K562 (cell line): ENCODE results near the gene FGGY. TPM values are rescaled to one million over a fixed set of nuclear protein-coding genes. Genes with fewer than 3 reads are reported as not detected.

Source experiments
- ATAC-seq: fragments of 200-7000 bp; cut with Tn5 transposase; 3 replicates; pipeline ENCODE4 v1.9.1; 2020; ENCODE audit warnings: moderate library complexity
- BruUV-seq: library from RNA; stranded (reverse); fragments of 400-500 nt; replicated peaks from 2 replicates; lab custom pipeline; 2021; lab: Mats Ljungman, UMichigan
- CTCF ChIA-PET: fragments of 300-600 bp; formaldehyde crosslinking; extraction: SDS; loops from one replicate; lab custom pipeline; 2021; ENCODE audit warnings: low intra/inter-chr PET ratio; lab: Yijun Ruan, JAX
- POLR2A ChIA-PET: fragments of 300-600, 350-650 bp; sonication (Branson Sonifier 250); formaldehyde crosslinking; extraction: SDS; loops from one replicate; lab custom pipeline; 2021; ENCODE audit warnings: antibody characterized with exemption, inconsistent platforms; lab: Yijun Ruan, JAX
- DNase-seq, 4 experiments: peaks; one replicate each; pipeline versions ENCODE4 v3.0.0 to v3.0.0-alpha.2; 2011 to 2018; ENCODE audit warnings: low spot score in 3 of 4, mixed read lengths in 3 of 4; ENCODE audit errors: extremely low read depth in 1 of 4
- FAIRE-seq: peaks from 2 replicates; lab custom pipeline; 2011; peaks lifted over from hg19 to GRCh38; lab: Jason Lieb, UNC
- H2AFZ ChIP-seq: 2 replicates; pipeline ENCODE4 v1.6.0; 2011; ENCODE audit warnings: low read depth, low read length, control low read depth, inconsistent platforms
- H3K27ac ChIP-seq: fragments of 200-600 bp; 3 replicates; pipeline ENCODE4 v1.8.0; 2011; ENCODE audit warnings: low read depth, mild to moderate bottlenecking, control low read depth, inconsistent platforms, low read length, moderate library complexity, mixed read lengths; ENCODE audit errors: extremely low read depth
- H3K27me3 ChIP-seq, 2 experiments: fragments of 300-600 bp in 1 of 2; 2 replicates in 1 of 2; 3 replicates in 1 of 2; pipeline versions ENCODE4 v1.6.0 to v1.8.0; 2011; ENCODE audit warnings: inconsistent platforms in 2 of 2, low read length in 2 of 2, mild to moderate bottlenecking in 1 of 2, mixed read lengths in 1 of 2, moderate library complexity in 1 of 2; ENCODE audit not compliant: control insufficient read depth in 2 of 2, insufficient read depth in 2 of 2
- H3K36me3 ChIP-seq: fragments of 300-600 bp; 3 replicates; pipeline ENCODE4 v1.8.0; 2011; ENCODE audit warnings: mild to moderate bottlenecking, low read length, inconsistent platforms; ENCODE audit not compliant: control insufficient read depth, insufficient read depth
- H3K4me1 ChIP-seq, 2 experiments: fragments of 200-600 bp in 1 of 2; replicated peaks in 1 of 2; 2 replicates in 1 of 2; 3 replicates in 1 of 2; pipeline versions ENCODE4 v1.5.1 to v1.8.0; 2011; ENCODE audit warnings: inconsistent platforms in 2 of 2, low read length in 2 of 2, mild to moderate bottlenecking in 1 of 2, mixed read lengths in 1 of 2, moderate library complexity in 1 of 2; ENCODE audit not compliant: control insufficient read depth in 2 of 2, insufficient read depth in 2 of 2
- H3K4me2 ChIP-seq: 2 replicates; pipeline ENCODE4 v1.6.1; 2011; ENCODE audit warnings: low read length, control low read depth, inconsistent platforms, mixed read lengths; ENCODE audit not compliant: insufficient read depth
- H3K4me3 ChIP-seq: fragments of 200-600 bp; sonication (generic), shearing (Covaris generic); 2 replicates; pipeline ENCODE4 v1.5.1; 2016; ENCODE audit warnings: control low read depth, inconsistent platforms
- H3K79me2 ChIP-seq: fragments of 200-600 bp; 3 replicates; pipeline ENCODE4 v1.8.0; 2011; ENCODE audit warnings: low read length, inconsistent platforms; ENCODE audit not compliant: control insufficient read depth, insufficient read depth
- H3K9ac ChIP-seq, 2 experiments: 2 replicates each; pipeline versions ENCODE4 v1.6.0 to v1.6.1; 2011; ENCODE audit warnings: low read depth in 2 of 2, low read length in 2 of 2, control low read depth in 1 of 2, inconsistent platforms in 1 of 2, mild to moderate bottlenecking in 1 of 2, mixed read lengths in 1 of 2; ENCODE audit not compliant: insufficient read depth in 1 of 2
- H3K9me1 ChIP-seq: one replicate; pipeline ENCODE4 v1.6.0; 2011; ENCODE audit warnings: inconsistent platforms, mild to moderate bottlenecking, low read length, moderate library complexity; ENCODE audit not compliant: control insufficient read depth, insufficient read depth
- H3K9me3 ChIP-seq: replicated peaks from 2 replicates; pipeline ENCODE4 v1.5.1; 2011; ENCODE audit warnings: low read depth, low read length, inconsistent platforms; ENCODE audit not compliant: control insufficient read depth, insufficient read depth
- H4K20me1 ChIP-seq: replicated peaks from 2 replicates; pipeline ENCODE4 v1.6.1; 2011; ENCODE audit warnings: low read length, inconsistent platforms, mixed read lengths; ENCODE audit not compliant: control insufficient read depth, insufficient read depth
- CHD1 ChIP-seq: fragments of 200-600 bp; sonication (generic); IDR thresholded peaks from one replicate; pipeline ENCODE4 v1.6.1; 2012; ENCODE audit warnings: mild to moderate bottlenecking, moderate library complexity, low read length, inconsistent platforms
- NCOA6 ChIP-seq: fragments of 450-650 bp; IDR thresholded peaks from 2 replicates; pipeline ENCODE4 v1.6.1; 2017; ENCODE audit warnings: mild to moderate bottlenecking
- POLR2B ChIP-seq: fragments of 450-650 bp; IDR thresholded peaks from 2 replicates; pipeline ENCODE4 v1.6.1; 2018; ENCODE audit warnings: low read depth; ENCODE audit not compliant: partially characterized antibody
- RBM14 ChIP-seq: fragments of 200-400 bp; formaldehyde crosslinking; IDR thresholded peaks from 2 replicates; pipeline ENCODE4 v1.6.1; 2018; ENCODE audit warnings: low read depth, mild to moderate bottlenecking, low read length, moderate library complexity, borderline replicate concordance; ENCODE audit not compliant: insufficient read depth
- ZBTB2 ChIP-seq: fragments of 450-650 bp; IDR thresholded peaks from 2 replicates; pipeline ENCODE4 v1.6.1; 2016; ENCODE audit warnings: antibody characterized with exemption
- ZNF175 ChIP-seq: fragments of 200-800 bp; sonication (Bioruptor generic); IDR thresholded peaks from 2 replicates; pipeline ENCODE4 v1.6.1; 2016; ENCODE audit warnings: low read depth, mild to moderate bottlenecking, missing genetic modification characterization, missing compliant biosample characterization
- ZNF655 ChIP-seq: fragments of 250-450 bp; sonication (Bioruptor Pico); IDR thresholded peaks from 2 replicates; pipeline ENCODE4 v1.5.0; 2021
- WGBS: fragments of 100-300 bp; shearing (Covaris generic); methylation state at CpG from one replicate; pipeline ENCODE4 v1.1.6; 2016; ENCODE audit warnings: low coverage, mixed read lengths; ENCODE audit not compliant: insufficient coverage; ENCODE audit errors: missing lambda C conversion rate; 5-methylcytosine and 5-hydroxymethylcytosine counted together
- in situ Hi-C: fragments of 300-500 bp; cut with MboI; formaldehyde crosslinking; loops from 4 replicates; pipeline ENCODE4 v1.15.0; 2018; ENCODE audit warnings: inconsistent platforms, mixed read lengths
- intact Hi-C: fragments of 100-400 bp; cut with micrococcal nuclease; formaldehyde crosslinking; loops from 2 replicates; pipeline ENCODE4 v1.14.2; 2022
- polyA plus RNA-seq, 8 experiments: library from polyadenylated mRNA; depleted of rRNA in 4 of 8; stranded (reverse) in 5 of 8; unstranded in 3 of 8; fragments of >200 nt; fragmentation: Nextera tagmentation in 2 of 8; fragmentation: Illumina TruSeq in 1 of 8; extraction: Ambion mirVana in 2 of 8; extraction: Trizol in 1 of 8; gene quantifications; 2 replicates each; pipeline versions ENCODE4 v1.2.1 to v1.2.3, GENCODE V29; 2011 to 2014; ENCODE audit warnings: inconsistent platforms in 1 of 8, missing spikeins in 1 of 8
- total RNA-seq, 7 experiments: library from RNA; depleted of rRNA in 6 of 7; stranded (reverse); fragments of >200 nt in 6 of 7; fragmentation: Illumina TruSeq in 2 of 7; extraction: Trizol in 2 of 7; gene quantifications; 2 replicates each; pipeline versions ENCODE4 v1.2.1 to v1.2.3, GENCODE V29; 2011 to 2021; ENCODE audit warnings: low replicate concordance in 1 of 7
- TF ChIP-seq, protein P1 (sequence below), 2 experiments: fragments of 450-650 bp in 1 of 2; IDR thresholded peaks; 2 replicates each; pipeline ENCODE4 v1.6.1; 2011 to 2017; ENCODE audit warnings: low read depth in 2 of 2, antibody characterized with exemption in 1 of 2, borderline replicate concordance in 1 of 2, low read length in 1 of 2, mild to moderate bottlenecking in 1 of 2, mixed read lengths in 1 of 2; ENCODE audit not compliant: control insufficient read depth in 1 of 2
- TF ChIP-seq, protein P2 (sequence below): fragments of 450-650 bp; formaldehyde crosslinking; IDR thresholded peaks from 2 replicates; pipeline ENCODE4 v1.4.0; 2022; ENCODE audit warnings: missing genetic modification characterization

Gene FGGY
- total and polyA plus RNA-seq, 9 of the 15 experiments (the other 6 are each of a cell fraction or from before 2014, with no cell fraction given) = 9.7 to 19.2 (median 12.6) TPM

DNA sequence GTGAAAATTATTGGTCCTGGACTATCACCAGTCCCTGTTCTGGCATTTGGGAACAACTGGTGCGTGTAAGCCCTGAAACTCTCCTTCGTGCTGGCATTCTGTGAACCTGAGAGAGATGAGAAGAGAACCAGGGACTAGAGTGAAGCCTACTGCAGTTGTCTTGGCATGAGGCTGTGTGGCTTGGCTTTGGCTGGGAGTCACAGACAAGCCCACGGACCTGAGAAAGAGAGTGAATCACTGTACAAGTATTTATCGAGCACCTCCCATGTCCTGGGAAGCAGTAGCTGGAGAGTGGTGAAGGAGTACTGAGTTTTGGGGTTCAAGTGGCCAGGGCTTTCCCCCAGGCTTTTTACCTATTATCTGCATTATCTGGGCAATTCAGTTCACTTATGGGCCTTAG, 63.3 kb downstream of the FGGY start:
- DNase-seq (no peak), FAIRE-seq (no peak), ATAC-seq (no peak)
- Histone ChIP-seq H3K36me3 (no peaks in the 10 kb centered on the region), H3K9me3 (no peaks in the 10 kb centered on the region), H3K9ac (no peak overlapping the region), H3K4me1 (no peaks in the 10 kb centered on the region), H3K4me2 (no peak overlapping the region), H3K27ac (no peak overlapping the region), H4K20me1 (no peaks in the 10 kb centered on the region), H2AFZ (no peak overlapping the region), H3K4me3 (no peak overlapping the region), H3K9me1 (no peaks in the 10 kb centered on the region), H3K79me2 (no peaks in the 10 kb centered on the region), H3K27me3 (no peaks in the 10 kb centered on the region)
- ChIA-PET POLR2A (no interaction called here), CTCF (no interaction called here)
- 11% methylated on average over 4 of the region's 4 CpGs for WGBS
- intact Hi-C loops = no loop called here
- in situ Hi-C loops = no loop called here
- no peak for TF ChIP-seq POLR2B
- TF ChIP-seq ZBTB2 = no peak
- TF ChIP-seq, protein P1, sequence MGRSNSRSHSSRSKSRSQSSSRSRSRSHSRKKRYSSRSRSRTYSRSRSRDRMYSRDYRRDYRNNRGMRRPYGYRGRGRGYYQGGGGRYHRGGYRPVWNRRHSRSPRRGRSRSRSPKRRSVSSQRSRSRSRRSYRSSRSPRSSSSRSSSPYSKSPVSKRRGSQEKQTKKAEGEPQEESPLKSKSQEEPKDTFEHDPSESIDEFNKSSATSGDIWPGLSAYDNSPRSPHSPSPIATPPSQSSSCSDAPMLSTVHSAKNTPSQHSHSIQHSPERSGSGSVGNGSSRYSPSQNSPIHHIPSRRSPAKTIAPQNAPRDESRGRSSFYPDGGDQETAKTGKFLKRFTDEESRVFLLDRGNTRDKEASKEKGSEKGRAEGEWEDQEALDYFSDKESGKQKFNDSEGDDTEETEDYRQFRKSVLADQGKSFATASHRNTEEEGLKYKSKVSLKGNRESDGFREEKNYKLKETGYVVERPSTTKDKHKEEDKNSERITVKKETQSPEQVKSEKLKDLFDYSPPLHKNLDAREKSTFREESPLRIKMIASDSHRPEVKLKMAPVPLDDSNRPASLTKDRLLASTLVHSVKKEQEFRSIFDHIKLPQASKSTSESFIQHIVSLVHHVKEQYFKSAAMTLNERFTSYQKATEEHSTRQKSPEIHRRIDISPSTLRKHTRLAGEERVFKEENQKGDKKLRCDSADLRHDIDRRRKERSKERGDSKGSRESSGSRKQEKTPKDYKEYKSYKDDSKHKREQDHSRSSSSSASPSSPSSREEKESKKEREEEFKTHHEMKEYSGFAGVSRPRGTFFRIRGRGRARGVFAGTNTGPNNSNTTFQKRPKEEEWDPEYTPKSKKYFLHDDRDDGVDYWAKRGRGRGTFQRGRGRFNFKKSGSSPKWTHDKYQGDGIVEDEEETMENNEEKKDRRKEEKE (IDR thresholded peaks at IDR 0.05; ENCODE audit: borderline replicate concordance in 1 of 2, control insufficient read depth in 1 of 2, low read depth in 2 of 2, low read length in 1 of 2) = no peak
- TF ChIP-seq, protein P2, sequence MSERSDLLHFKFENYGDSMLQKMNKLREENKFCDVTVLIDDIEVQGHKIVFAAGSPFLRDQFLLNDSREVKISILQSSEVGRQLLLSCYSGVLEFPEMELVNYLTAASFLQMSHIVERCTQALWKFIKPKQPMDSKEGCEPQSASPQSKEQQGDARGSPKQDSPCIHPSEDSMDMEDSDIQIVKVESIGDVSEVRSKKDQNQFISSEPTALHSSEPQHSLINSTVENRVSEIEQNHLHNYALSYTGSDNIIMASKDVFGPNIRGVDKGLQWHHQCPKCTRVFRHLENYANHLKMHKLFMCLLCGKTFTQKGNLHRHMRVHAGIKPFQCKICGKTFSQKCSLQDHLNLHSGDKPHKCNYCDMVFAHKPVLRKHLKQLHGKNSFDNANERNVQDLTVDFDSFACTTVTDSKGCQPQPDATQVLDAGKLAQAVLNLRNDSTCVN (CRISPR knock-in tag) = no peak
- TF ChIP-seq CHD1 = no peak
- TF ChIP-seq NCOA6 = no peak
- no peak for TF ChIP-seq RBM14
- TF ChIP-seq ZNF655 (CRISPR knock-in tag) = no peak
- TF ChIP-seq ZNF175 = no peak
- no TSS peak for BruUV-seq
